HCT116 (cell line): Measurements from ENCODE around the gene NFASC. TPM values are rescaled to one million over a fixed set of nuclear protein-coding genes. Genes with fewer than 3 reads are reported as not detected.

ENCODE experiments used
- ATAC-seq: fragments of 200-7000 bp; cut with Tn5 transposase; 2 replicates; pipeline ENCODE4 v1.9.1; 2020; ENCODE audit warnings: mild to moderate bottlenecking, moderate library complexity
- BruUV-seq: library from RNA; stranded (reverse); fragments of 400-500 nt; replicated peaks from 2 replicates; lab custom pipeline; 2021; lab: Mats Ljungman, UMichigan
- CTCF ChIA-PET: fragments of 300-600 bp; sonication (Branson Sonifier 250); formaldehyde crosslinking; loops from one replicate; lab custom pipeline; 2021; ENCODE audit warnings: antibody characterized with exemption; lab: Charles Lee
- POLR2A ChIA-PET: fragments of 300-600, 350-600 bp; sonication (Branson Sonifier 250); formaldehyde crosslinking; loops from one replicate; lab custom pipeline; 2021; ENCODE audit warnings: antibody characterized with exemption; lab: Charles Lee
- RAD21 ChIA-PET, 2 experiments: fragments of 300-600 bp; sonication (Branson Sonifier 250); formaldehyde crosslinking; loops; one replicate each; lab custom pipeline; 2023; ENCODE audit warnings: low total read pairs in 2 of 2; ENCODE audit not compliant: uncharacterized antibody in 2 of 2, unreplicated experiment in 2 of 2, low non-redundant PET in 1 of 2; lab: Charles Lee
- DNase-seq: peaks from one replicate; pipeline ENCODE4 v3.0.0-alpha.2; 2010; ENCODE audit warnings: low read depth, low spot score
- H2AFZ ChIP-seq: fragments of 200-600 bp; shearing (Covaris generic), sonication (generic); 2 replicates; pipeline ENCODE4 v1.6.1; 2017; ENCODE audit warnings: low read depth, mixed run types, mixed read lengths, antibody characterized with exemption, low read length; ENCODE audit not compliant: poor library complexity, severe bottlenecking
- H3K27ac ChIP-seq: 2 replicates; pipeline ENCODE4 v1.5.1; 2012; ENCODE audit warnings: low read depth, low read length
- H3K27me3 ChIP-seq: fragments of 200-600 bp; sonication (generic); 2 replicates; pipeline ENCODE4 v1.6.1; 2016; ENCODE audit warnings: mixed run types, low read length, mixed read lengths; ENCODE audit not compliant: insufficient read depth
- H3K36me3 ChIP-seq, 2 experiments: fragments of 200-500 bp in 1 of 2; fragments of 200-600 bp in 1 of 2; sonication (Bioruptor generic) in 1 of 2; sonication (generic) in 1 of 2; 2 replicates each; pipeline versions ENCODE4 v1.5.1 to v1.6.1; 2014 to 2016; ENCODE audit warnings: low read length in 2 of 2, inconsistent platforms in 1 of 2, mixed read lengths in 1 of 2, mixed run types in 1 of 2; ENCODE audit not compliant: insufficient read depth in 2 of 2, control insufficient read depth in 1 of 2
- H3K4me1 ChIP-seq, 2 experiments: fragments of 200-600 bp in 1 of 2; sonication (generic) in 1 of 2; 2 replicates each; pipeline versions ENCODE4 v1.5.1 to v1.6.1; 2012 to 2017; ENCODE audit warnings: low read length in 2 of 2, inconsistent platforms in 1 of 2, mild to moderate bottlenecking in 1 of 2, mixed read lengths in 1 of 2, mixed run types in 1 of 2, moderate library complexity in 1 of 2; ENCODE audit not compliant: insufficient read depth in 2 of 2, control insufficient read depth in 1 of 2
- H3K4me2 ChIP-seq: fragments of 200-600 bp; sonication (generic); 2 replicates; pipeline ENCODE4 v1.6.1; 2017; ENCODE audit warnings: mixed run types, low read length, mixed read lengths
- H3K4me3 ChIP-seq, 2 experiments: fragments of 200-600 bp in 1 of 2; sonication (generic) in 1 of 2; replicated peaks in 1 of 2; 2 replicates each; pipeline ENCODE4 v1.5.1; 2011 to 2016; ENCODE audit warnings: low read length in 2 of 2, control low read depth in 1 of 2, low read depth in 1 of 2, mild to moderate bottlenecking in 1 of 2, mixed read lengths in 1 of 2, mixed run types in 1 of 2
- H3K79me2 ChIP-seq: fragments of 200-600 bp; sonication (generic); 2 replicates; pipeline ENCODE4 v1.6.1; 2017; ENCODE audit warnings: mild to moderate bottlenecking, mixed run types, low read length, moderate library complexity, mixed read lengths; ENCODE audit not compliant: insufficient read depth
- H3K9ac ChIP-seq: fragments of 200-600 bp; sonication (generic); 2 replicates; pipeline ENCODE4 v1.6.1; 2016; ENCODE audit warnings: low read length, mixed read lengths
- H3K9me2 ChIP-seq: fragments of 200-600 bp; sonication (generic), shearing (Covaris generic); 2 replicates; pipeline ENCODE4 v1.6.1; 2017; ENCODE audit warnings: mixed run types, mild to moderate bottlenecking, moderate library complexity; ENCODE audit not compliant: insufficient read depth
- H3K9me3 ChIP-seq, 2 experiments: fragments of 200-500 bp in 1 of 2; fragments of 200-600 bp in 1 of 2; sonication (Bioruptor generic) in 1 of 2; sonication (generic) in 1 of 2; 2 replicates each; pipeline ENCODE4 v1.6.1; 2014 to 2017; ENCODE audit warnings: low read length in 2 of 2, mixed read lengths in 2 of 2, inconsistent platforms in 1 of 2, low read depth in 1 of 2, mild to moderate bottlenecking in 1 of 2, mixed run types in 1 of 2, moderate library complexity in 1 of 2; ENCODE audit not compliant: control insufficient read depth in 1 of 2, insufficient read depth in 1 of 2
- H4K20me1 ChIP-seq: fragments of 200-600 bp; sonication (generic), shearing (Covaris generic); 2 replicates; pipeline ENCODE4 v1.6.1; 2017; ENCODE audit warnings: mixed run types, mild to moderate bottlenecking, moderate library complexity; ENCODE audit not compliant: insufficient read depth
- ATF3 ChIP-seq: IDR thresholded peaks from 2 replicates; pipeline ENCODE4 v1.6.1; 2012
- CBX3 ChIP-seq: IDR thresholded peaks from 2 replicates; pipeline ENCODE4 v1.6.1; 2012; ENCODE audit warnings: low read depth
- EGR1 ChIP-seq: IDR thresholded peaks from 2 replicates; pipeline ENCODE4 v1.6.1; 2012; ENCODE audit warnings: low read depth
- ELF1 ChIP-seq: IDR thresholded peaks from 2 replicates; pipeline ENCODE4 v1.6.1; 2012; ENCODE audit warnings: low read depth, borderline replicate concordance
- EZH2phosphoT487 ChIP-seq: fragments of 200-600 bp; IDR thresholded peaks from 2 replicates; pipeline ENCODE4 v1.6.1; 2018; ENCODE audit warnings: antibody characterized with exemption, borderline replicate concordance
- FOSL1 ChIP-seq: IDR thresholded peaks from 2 replicates; pipeline ENCODE4 v1.6.1; 2012; ENCODE audit warnings: low read depth
- JUND ChIP-seq: IDR thresholded peaks from 2 replicates; pipeline ENCODE4 v1.6.1; 2012
- MAX ChIP-seq: IDR thresholded peaks from 2 replicates; pipeline ENCODE4 v1.6.1; 2012
- POLR2A ChIP-seq: IDR thresholded peaks from 2 replicates; pipeline ENCODE4 v1.7.0; 2011; ENCODE audit warnings: borderline replicate concordance; ENCODE audit not compliant: insufficient read depth, insufficient read length; ENCODE audit errors: extremely low read depth
- POLR2AphosphoS5 ChIP-seq: IDR thresholded peaks from 2 replicates; pipeline ENCODE4 v1.6.1; 2011; ENCODE audit warnings: mild to moderate bottlenecking, low read depth, low read length, moderate library complexity
- RAD21 ChIP-seq: IDR thresholded peaks from 2 replicates; pipeline ENCODE4 v1.6.1; 2012; ENCODE audit warnings: low read depth, mild to moderate bottlenecking
- SIN3A ChIP-seq: IDR thresholded peaks from 2 replicates; pipeline ENCODE4 v1.6.1; 2012; ENCODE audit warnings: low read depth
- SP1 ChIP-seq: IDR thresholded peaks from 2 replicates; pipeline ENCODE4 v1.6.1; 2012; ENCODE audit warnings: low read depth
- SRF ChIP-seq: IDR thresholded peaks from 2 replicates; pipeline ENCODE4 v1.6.1; 2012; ENCODE audit warnings: low read depth
- TCF7L2 ChIP-seq: IDR thresholded peaks from 2 replicates; pipeline ENCODE4 v1.7.0; 2011; ENCODE audit warnings: borderline replicate concordance, inconsistent platforms; ENCODE audit not compliant: insufficient read depth, insufficient read length; ENCODE audit errors: extremely low read depth
- YY1 ChIP-seq: IDR thresholded peaks from 2 replicates; pipeline ENCODE4 v1.6.1; 2011; ENCODE audit warnings: low read length, low read depth, moderate library complexity, mild to moderate bottlenecking; ENCODE audit not compliant: insufficient replicate concordance; ENCODE audit errors: extremely low read depth
- ZFX ChIP-seq: fragments of 450-650 bp; IDR thresholded peaks from 2 replicates; pipeline ENCODE4 v1.6.1; 2017
- intact Hi-C: fragments of 100-400 bp; cut with micrococcal nuclease; formaldehyde crosslinking; loops from 2 replicates; pipeline ENCODE4 v1.10.0; 2022
- total RNA-seq: library from RNA; stranded (reverse); gene quantifications from one replicate; pipeline ENCODE4 v1.2.1, GENCODE V29; 2021; ENCODE audit not compliant: unreplicated experiment

Gene NFASC
- total RNA-seq, 1 experiment from 2014 or later = 0.57 TPM

- no peaks in the 10 kb centered on the region for H3K36me3 ChIP-seq
- no peak overlapping the region for H3K4me3 ChIP-seq
- H3K9me2 ChIP-seq = no peaks in the 10 kb centered on the region
- ChIA-PET RAD21 (no interaction called here), POLR2A (no interaction called here), CTCF (no interaction called here)
- no peaks in the 10 kb centered on the region for H3K79me2 ChIP-seq
- H2AFZ ChIP-seq = no peak overlapping the region
- no peak overlapping the region for H3K27ac ChIP-seq
- intact Hi-C loops = no loop called here
- no TSS peak for BruUV-seq
- H3K9ac ChIP-seq = no peak overlapping the region
- no peak for ATAC-seq
- peaks cover 27% of the 10 kb centered on the region; the same call in 1 of the 2 replicates for H3K27me3 ChIP-seq
- TF ChIP-seq ATF3 (no peak), ZFX (no peak), SP1 (no peak), POLR2A (no peak), YY1 (no peak), ELF1 (no peak), POLR2AphosphoS5 (no peak), FOSL1 (no peak), SIN3A (no peak), RAD21 (no peak), EZH2phosphoT487 (no peak), EGR1 (no peak), CBX3 (no peak), TCF7L2 (no peak), SRF (no peak), MAX (no peak), JUND (no peak)
- no peaks in the 10 kb centered on the region for H3K4me1 ChIP-seq
- H4K20me1 ChIP-seq = no peaks in the 10 kb centered on the region
- no peak overlapping the region for H3K4me2 ChIP-seq
- H3K9me3 ChIP-seq = no peaks in the 10 kb centered on the region
- DNase-seq = no peak
Measured at GRCh38 chr1:204841316-204841715, 29.3 kb upstream of the NFASC start.
